Lower leg skin (tissue), 3 donors: ENCODE measurements around the gene PDE6B.
"Not testable (repeated sequence)": the region's sequence is repeated elsewhere in the genome, so short reads cannot be mapped to it uniquely, and the experiment has no call there.

Source experiments
- POLR2A ChIP-seq, 2 donors: fragments of 450-650 bp; IDR thresholded peaks; one replicate each; pipeline ENCODE4 v1.6.1; 2016 to 2017; ENCODE audit warnings: antibody characterized with exemption in 2 of 2, mild to moderate bottlenecking in 1 of 2, moderate library complexity in 1 of 2
- TF ChIP-seq, protein P1 (sequence below), 3 donors: fragments of 450-650 bp; IDR thresholded peaks; one replicate each; pipeline ENCODE4 v1.5.1; 2016; ENCODE audit warnings: antibody characterized with exemption in 3 of 3, mild to moderate bottlenecking in 3 of 3, moderate library complexity in 2 of 3

- not testable (repeated sequence) for TF ChIP-seq POLR2A (IDR thresholded peaks at IDR 0.05)
- TF ChIP-seq, protein P1, sequence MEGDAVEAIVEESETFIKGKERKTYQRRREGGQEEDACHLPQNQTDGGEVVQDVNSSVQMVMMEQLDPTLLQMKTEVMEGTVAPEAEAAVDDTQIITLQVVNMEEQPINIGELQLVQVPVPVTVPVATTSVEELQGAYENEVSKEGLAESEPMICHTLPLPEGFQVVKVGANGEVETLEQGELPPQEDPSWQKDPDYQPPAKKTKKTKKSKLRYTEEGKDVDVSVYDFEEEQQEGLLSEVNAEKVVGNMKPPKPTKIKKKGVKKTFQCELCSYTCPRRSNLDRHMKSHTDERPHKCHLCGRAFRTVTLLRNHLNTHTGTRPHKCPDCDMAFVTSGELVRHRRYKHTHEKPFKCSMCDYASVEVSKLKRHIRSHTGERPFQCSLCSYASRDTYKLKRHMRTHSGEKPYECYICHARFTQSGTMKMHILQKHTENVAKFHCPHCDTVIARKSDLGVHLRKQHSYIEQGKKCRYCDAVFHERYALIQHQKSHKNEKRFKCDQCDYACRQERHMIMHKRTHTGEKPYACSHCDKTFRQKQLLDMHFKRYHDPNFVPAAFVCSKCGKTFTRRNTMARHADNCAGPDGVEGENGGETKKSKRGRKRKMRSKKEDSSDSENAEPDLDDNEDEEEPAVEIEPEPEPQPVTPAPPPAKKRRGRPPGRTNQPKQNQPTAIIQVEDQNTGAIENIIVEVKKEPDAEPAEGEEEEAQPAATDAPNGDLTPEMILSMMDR (IDR thresholded peaks at IDR 0.05) = not testable (repeated sequence)
Measured at GRCh38 chr4:642366-642765, 17.0 kb downstream of the PDE6B start.
